ENCODE results near the gene IRF4.

- TF ChIP-seq CTCF (IDR thresholded peaks at IDR 0.05; ENCODE audit: low read depth, low read length) = no peak
- TF ChIP-seq MYC (IDR thresholded peaks at IDR 0.05; ENCODE audit: low read depth, low read length) = no peak
- TF ChIP-seq, protein P1, sequence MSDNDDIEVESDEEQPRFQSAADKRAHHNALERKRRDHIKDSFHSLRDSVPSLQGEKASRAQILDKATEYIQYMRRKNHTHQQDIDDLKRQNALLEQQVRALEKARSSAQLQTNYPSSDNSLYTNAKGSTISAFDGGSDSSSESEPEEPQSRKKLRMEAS (IDR thresholded peaks at IDR 0.05; ENCODE audit: low read depth, low read length) = no peak
These were observed 1.2 kb downstream of the IRF4 start for GRCh38 chr6:392441-393390.

Measured in NB4 (cell line).